Measurements from ENCODE around the gene UBE2Q1.

DNA sequence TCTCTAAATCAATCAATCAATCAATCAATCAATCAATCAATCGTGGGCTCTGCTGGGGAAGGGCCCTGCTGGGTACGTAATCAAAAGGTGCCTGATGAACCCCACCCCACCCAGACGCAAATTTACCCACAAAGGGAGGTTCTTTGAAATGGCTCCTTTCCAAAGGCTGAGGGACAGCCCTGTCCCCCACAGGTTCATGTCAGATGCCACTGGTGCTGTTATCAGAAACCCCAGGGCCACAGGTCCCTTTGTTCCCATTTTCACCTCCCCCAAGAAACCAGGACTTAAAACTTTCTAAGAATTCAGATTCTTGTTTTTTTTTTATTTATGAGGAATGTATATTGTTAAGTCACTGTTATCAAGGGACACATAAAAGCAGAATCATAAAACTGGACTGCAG, 23.3 kb upstream of the UBE2Q1 start:
- TF ChIP-seq, protein P1, sequence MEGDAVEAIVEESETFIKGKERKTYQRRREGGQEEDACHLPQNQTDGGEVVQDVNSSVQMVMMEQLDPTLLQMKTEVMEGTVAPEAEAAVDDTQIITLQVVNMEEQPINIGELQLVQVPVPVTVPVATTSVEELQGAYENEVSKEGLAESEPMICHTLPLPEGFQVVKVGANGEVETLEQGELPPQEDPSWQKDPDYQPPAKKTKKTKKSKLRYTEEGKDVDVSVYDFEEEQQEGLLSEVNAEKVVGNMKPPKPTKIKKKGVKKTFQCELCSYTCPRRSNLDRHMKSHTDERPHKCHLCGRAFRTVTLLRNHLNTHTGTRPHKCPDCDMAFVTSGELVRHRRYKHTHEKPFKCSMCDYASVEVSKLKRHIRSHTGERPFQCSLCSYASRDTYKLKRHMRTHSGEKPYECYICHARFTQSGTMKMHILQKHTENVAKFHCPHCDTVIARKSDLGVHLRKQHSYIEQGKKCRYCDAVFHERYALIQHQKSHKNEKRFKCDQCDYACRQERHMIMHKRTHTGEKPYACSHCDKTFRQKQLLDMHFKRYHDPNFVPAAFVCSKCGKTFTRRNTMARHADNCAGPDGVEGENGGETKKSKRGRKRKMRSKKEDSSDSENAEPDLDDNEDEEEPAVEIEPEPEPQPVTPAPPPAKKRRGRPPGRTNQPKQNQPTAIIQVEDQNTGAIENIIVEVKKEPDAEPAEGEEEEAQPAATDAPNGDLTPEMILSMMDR (IDR thresholded peaks at IDR 0.05), result no peak
- TF ChIP-seq POLR2A (IDR thresholded peaks at IDR 0.05), result no peak
- TF ChIP-seq POLR2AphosphoS5 (IDR thresholded peaks at IDR 0.05), result no peak
